ENCODE data around the gene FOXP2.
"Not testable (repeated sequence)": the region's sequence is repeated elsewhere in the genome, so short reads cannot be mapped to it uniquely, and the experiment has no call there.

FOXP2 gene

GRCh38 chr7:114422507-114423501 is 8.2 kb downstream of the FOXP2 start:
- DNase-seq (ENCODE audit: low read depth) = no peak

GRCh38 chr7:114426382-114426781 is 11.8 kb downstream of the FOXP2 start:
- DNase-seq (ENCODE audit: low read depth) = no peak

GRCh38 chr7:114426824-114427223 is 12.2 kb downstream of the FOXP2 start:
- DNase-seq (ENCODE audit: low read depth) = no peak

GRCh38 chr7:114428211-114428610 is 13.6 kb downstream of the FOXP2 start:
- DNase-seq (ENCODE audit: low read depth) = no peak

- DNase-seq (ENCODE audit: low read depth) = no peak
These were observed 16.6 kb downstream of the FOXP2 start for GRCh38 chr7:114431189-114431588.

GRCh38 chr7:114432061-114432460 is 17.4 kb downstream of the FOXP2 start:
- DNase-seq (ENCODE audit: low read depth) = no peak

- no peak for DNase-seq (ENCODE audit: low read depth)
These were observed 18.1 kb downstream of the FOXP2 start for GRCh38 chr7:114432703-114433102.

GRCh38 chr7:114439581-114439980 is 25.0 kb downstream of the FOXP2 start:
- DNase-seq (ENCODE audit: low read depth) = no peak

- DNase-seq (ENCODE audit: low read depth) = not testable (repeated sequence)
These were observed 26.3 kb downstream of the FOXP2 start for GRCh38 chr7:114440927-114441326.

- DNase-seq (ENCODE audit: low read depth) = no peak
These were observed 29.6 kb downstream of the FOXP2 start for GRCh38 chr7:114444196-114444595.

GRCh38 chr7:114450431-114450830 is 35.8 kb downstream of the FOXP2 start:
- no peak for DNase-seq (ENCODE audit: low read depth)

GRCh38 chr7:114459574-114459973 is 45.0 kb downstream of the FOXP2 start:
- DNase-seq (ENCODE audit: low read depth) = no peak

- no peak for DNase-seq (ENCODE audit: low read depth)
These were observed 45.4 kb downstream of the FOXP2 start for GRCh38 chr7:114460021-114460420.

GRCh38 chr7:114466917-114467316 is 52.3 kb downstream of the FOXP2 start:
- no peak for DNase-seq (ENCODE audit: low read depth)

GRCh38 chr7:114468844-114469243 is 54.2 kb downstream of the FOXP2 start:
- DNase-seq (ENCODE audit: low read depth) = no peak

GRCh38 chr7:114472896-114473512 is 58.4 kb downstream of the FOXP2 start:
- DNase-seq (ENCODE audit: low read depth) = no peak

GRCh38 chr7:114478384-114478783 is 63.8 kb downstream of the FOXP2 start:
- no peak for DNase-seq (ENCODE audit: low read depth)

GRCh38 chr7:114481999-114482398 is 67.4 kb downstream of the FOXP2 start:
- no peak for DNase-seq (ENCODE audit: low read depth)

GRCh38 chr7:114484226-114484625 is 69.6 kb downstream of the FOXP2 start:
- DNase-seq (ENCODE audit: low read depth) = no peak

GRCh38 chr7:114487174-114487573 is 72.6 kb downstream of the FOXP2 start:
- DNase-seq (ENCODE audit: low read depth) = no peak

GRCh38 chr7:114488696-114489095 is 74.1 kb downstream of the FOXP2 start:
- no peak for DNase-seq (ENCODE audit: low read depth)

- DNase-seq (ENCODE audit: low read depth) = not testable (repeated sequence)
These were observed 82.9 kb downstream of the FOXP2 start for GRCh38 chr7:114497491-114497890.

Data from activated T-cell treated with anti-CD3 and anti-CD28 coated beads for 1 hour (primary cell).